Common myeloid progenitor, CD34-positive (primary cell): Measurements from ENCODE around the gene THAP2.

Experiments
- CTCF ChIA-PET: fragments of 350-600 bp; sonication (Branson Sonifier 250); formaldehyde crosslinking; loops from one replicate; lab custom pipeline; 2021; ENCODE audit warnings: antibody characterized with exemption; lab: Charles Lee
- POLR2A ChIA-PET: fragments of 350-600 bp; sonication (Branson Sonifier 250); formaldehyde crosslinking; loops from one replicate; lab custom pipeline; 2021; ENCODE audit warnings: antibody characterized with exemption; lab: Charles Lee
- DNase-seq, 3 donors: peaks; one replicate each; pipeline versions ENCODE4 v3.0.0 to v3.0.0-alpha.2; 2013
- H3K27ac ChIP-seq, 2 experiments: 1 replicate in 1 of 2; 2 replicates in 1 of 2; pipeline ENCODE4 v1.7.0; 2013; ENCODE audit warnings: inconsistent platforms in 2 of 2, low read length in 2 of 2, mild to moderate bottlenecking in 2 of 2, low read depth in 1 of 2, moderate library complexity in 1 of 2; ENCODE audit not compliant: severe bottlenecking in 2 of 2, insufficient read depth in 1 of 2, poor library complexity in 1 of 2
- H3K27me3 ChIP-seq, 5 experiments: replicated peaks in 2 of 5; 1 replicate in 3 of 5; 2 replicates in 2 of 5; pipeline versions ENCODE4 v1.6.1 to v1.7.0; 2013; ENCODE audit warnings: low read length in 4 of 5, mild to moderate bottlenecking in 2 of 5, moderate library complexity in 2 of 5, inconsistent platforms in 1 of 5; ENCODE audit not compliant: insufficient read depth in 5 of 5, control insufficient read depth in 4 of 5
- H3K36me3 ChIP-seq, 4 experiments: 1 replicate in 2 of 4; 2 replicates in 2 of 4; pipeline versions ENCODE4 v1.6.1 to v1.7.0; 2013; ENCODE audit warnings: low read length in 3 of 4, control low read depth in 1 of 4, mild to moderate bottlenecking in 1 of 4; ENCODE audit not compliant: control insufficient read depth in 4 of 4, insufficient read depth in 4 of 4
- H3K4me1 ChIP-seq, 4 experiments: 1 replicate in 3 of 4; 2 replicates in 1 of 4; pipeline versions ENCODE4 v1.6.1 to v1.7.1; 2013; ENCODE audit warnings: low read length in 3 of 4, mild to moderate bottlenecking in 3 of 4, control low read depth in 1 of 4, inconsistent platforms in 1 of 4, moderate library complexity in 1 of 4; ENCODE audit not compliant: control insufficient read depth in 4 of 4, insufficient read depth in 4 of 4; ENCODE audit errors: control extremely low read depth in 1 of 4
- H3K4me3 ChIP-seq, 7 experiments: 1 replicate in 4 of 7; 2 replicates in 3 of 7; pipeline versions ENCODE4 v1.5.1 to v1.7.0; 2013; ENCODE audit warnings: mild to moderate bottlenecking in 7 of 7, low read length in 6 of 7, moderate library complexity in 6 of 7, inconsistent platforms in 2 of 7, low read depth in 2 of 7, control low read depth in 1 of 7; ENCODE audit not compliant: insufficient read depth in 4 of 7, control insufficient read depth in 1 of 7; ENCODE audit errors: extremely low read depth in 1 of 7
- H3K9me3 ChIP-seq, 5 experiments: 1 replicate in 4 of 5; 2 replicates in 1 of 5; pipeline versions ENCODE4 v1.6.1 to v1.7.1; 2013; ENCODE audit warnings: low read length in 4 of 5, mild to moderate bottlenecking in 2 of 5, inconsistent platforms in 1 of 5, low read depth in 1 of 5, moderate library complexity in 1 of 5; ENCODE audit not compliant: control insufficient read depth in 4 of 5, insufficient read depth in 2 of 5; ENCODE audit errors: control extremely low read depth in 1 of 5
- WGBS: methylation state at CpG from one replicate; pipeline ENCODE4 v1.1.5; 2013; ENCODE audit not compliant: insufficient coverage; 5-methylcytosine and 5-hydroxymethylcytosine counted together

THAP2 gene

DNA sequence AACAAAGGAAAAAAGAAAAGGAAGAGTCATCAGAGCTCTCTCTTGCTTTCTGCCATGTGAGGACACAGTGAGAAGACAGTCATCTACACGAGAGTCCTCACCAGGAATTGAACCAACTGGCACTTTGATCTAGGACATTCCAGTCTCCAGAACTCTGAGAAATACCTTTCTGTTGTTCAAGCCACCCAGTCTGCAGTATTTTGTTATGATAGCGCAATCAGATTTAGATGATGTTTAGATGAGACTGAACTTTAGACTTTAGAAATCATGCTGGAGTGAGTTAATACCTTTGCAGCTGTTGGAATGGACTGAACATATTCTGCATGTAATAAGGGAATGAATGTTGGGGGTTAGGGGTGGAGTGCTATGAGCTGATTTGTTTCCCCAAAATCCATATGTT, 62.4 kb downstream of the THAP2 start:
- WGBS = 100% methylated on average over 1 of the region's 2 CpGs
- no peaks in the 10 kb centered on the region for H3K36me3 ChIP-seq
- ChIA-PET CTCF (interaction anchor here (0.6 to 0.7 kb wide), 2 partner anchors 30 to 480 kb away, joined by 4 read pairs; no protein-coding TSS in a partner anchor), POLR2A (no interaction called here)
- H3K27me3 ChIP-seq = no peaks in the 10 kb centered on the region
- no peak overlapping the region for H3K27ac ChIP-seq
- no peak for DNase-seq
- no peaks in the 10 kb centered on the region for H3K4me1 ChIP-seq
- H3K9me3 ChIP-seq = no peaks in the 10 kb centered on the region
- no peak overlapping the region for H3K4me3 ChIP-seq

GRCh38 chr12:71727958-71728357, 63.9 kb downstream of the THAP2 start:
- no peak for DNase-seq
- Histone ChIP-seq H3K36me3 (no peaks in the 10 kb centered on the region), H3K4me1 (no peaks in the 10 kb centered on the region), H3K4me3 (no peak overlapping the region), H3K27me3 (no peaks in the 10 kb centered on the region), H3K27ac (no peak overlapping the region), H3K9me3 (no peaks in the 10 kb centered on the region)
- ChIA-PET POLR2A (no interaction called here), CTCF (no interaction called here)
- 100% methylated on average over 2 of the region's 5 CpGs for WGBS
